ENCODE results near the gene DNLZ. TPM values are rescaled to one million over a fixed set of nuclear protein-coding genes. Genes with fewer than 3 reads are reported as not detected.
A peak's percentile ranks its signal among the peaks of the same experiment; 100 is the strongest.

Gene DNLZ
- total and polyA plus RNA-seq, 9 of the 15 experiments (the other 6 are each of a cell fraction or from before 2014, with no cell fraction given): 0.17 to 44.6 (median 3.4) TPM

- TF ChIP-seq ZNF449 (CRISPR knock-in tag; IDR thresholded peaks at IDR 0.05): no peak
- TF ChIP-seq RB1 (IDR thresholded peaks at IDR 0.05; ENCODE audit: low read depth): no peak
- TF ChIP-seq ESRRA (IDR thresholded peaks at IDR 0.05; ENCODE audit: borderline replicate concordance, low read depth): no peak
- no peak for TF ChIP-seq USF2 (CRISPR knock-in tag; IDR thresholded peaks at IDR 0.05)
- TF ChIP-seq ZNF589 (CRISPR knock-in tag; IDR thresholded peaks at IDR 0.05; ENCODE audit: low read depth): no peak
- peak; percentile 92 for TF ChIP-seq EP400 (IDR thresholded peaks at IDR 0.05)
- TF ChIP-seq ZNF224 (CRISPR knock-in tag; IDR thresholded peaks at IDR 0.05): no peak
- 0 out of 2 replicates have a peak, but pooled peaks have one; percentile 35 for TF ChIP-seq E2F4 (CRISPR knock-in tag; IDR thresholded peaks at IDR 0.05; ENCODE audit: low read depth)
- TF ChIP-seq ZFP30 (CRISPR knock-in tag; IDR thresholded peaks at IDR 0.05; ENCODE audit: borderline replicate concordance): no peak
- no peak; the same call in 1 of the 2 replicates for TF ChIP-seq TCF7 (IDR thresholded peaks at IDR 0.05; ENCODE audit: borderline replicate concordance)
- no peak for TF ChIP-seq TSC22D4 (tag; IDR thresholded peaks at IDR 0.05)
- no peak for TF ChIP-seq ZNF740 (CRISPR knock-in tag; IDR thresholded peaks at IDR 0.05)
- TF ChIP-seq ZNF740 (tag; IDR thresholded peaks at IDR 0.05): no peak
- no peak for TF ChIP-seq SMARCA4 (IDR thresholded peaks at IDR 0.05)
- TF ChIP-seq MYNN (IDR thresholded peaks at IDR 0.05): no peak
- TF ChIP-seq MYNN (CRISPR knock-in tag; IDR thresholded peaks at IDR 0.05): no peak
- TF ChIP-seq CCNT2 (IDR thresholded peaks at IDR 0.05; ENCODE audit: borderline replicate concordance, extremely low read depth, insufficient read length, low read depth, low read length): peak; percentile 36
- no peak for TF ChIP-seq SP2 (IDR thresholded peaks at IDR 0.05; ENCODE audit: extremely low read depth, low read depth, low read length, poor library complexity, severe bottlenecking)
- no peak for TF ChIP-seq ARHGAP35 (IDR thresholded peaks at IDR 0.05; ENCODE audit: partially characterized antibody)
- TF ChIP-seq SRSF9 (IDR thresholded peaks at IDR 0.05; ENCODE audit: borderline replicate concordance, low read depth, low read length): no peak
- no peak for TF ChIP-seq CAMTA2 (CRISPR knock-in tag; conservative IDR thresholded peaks at IDR 0.05)
Observed at GRCh38 chr9:136410500-136411287, 47.1 kb upstream of the DNLZ start, which contains the start of the genes ENTR1 and PMPCA (continued).

Measured in K562 (cell line).